G401 (cell line): ENCODE results near the gene NR1H3. TPM values are rescaled to one million over a fixed set of nuclear protein-coding genes. Genes with fewer than 3 reads are reported as not detected.

Experiments
- DNase-seq: peaks from one replicate; pipeline ENCODE4 v3.0.0-alpha.2; 2015; ENCODE audit warnings: low spot score
- in situ Hi-C: cut with HindIII; loops from 2 replicates; pipeline ENCODE4 v1.10.0; 2016; ENCODE audit warnings: low sequenced_read_pairs, mixed read lengths
- total RNA-seq: library from RNA; depleted of rRNA; stranded (reverse); fragments of >200 nt; shearing (Covaris generic); gene quantifications from 2 replicates; pipeline ENCODE4 v1.2.3, GENCODE V29; 2014

The NR1H3 gene
- total RNA-seq, 1 experiment from 2014 or later = 14.1 TPM

GRCh38 chr11:47242596-47243192 lies 15.1 kb upstream of the NR1H3 start:
- in situ Hi-C loops = no loop called here
- DNase-seq = peak; percentile 67

GRCh38 chr11:47243454-47243853 lies 14.3 kb upstream of the NR1H3 start:
- DNase-seq = no peak

GRCh38 chr11:47244448-47245350 lies 13.1 kb upstream of the NR1H3 start:
- no peak for DNase-seq
- in situ Hi-C loops = no loop called here

More at GRCh38 chr11:47243454-47243853, 14.3 kb upstream of the NR1H3 start:
- in situ Hi-C loops = no loop called here

GRCh38 chr11:47245611-47246357 lies 12.0 kb upstream of the NR1H3 start:
- DNase-seq = no peak
- in situ Hi-C loops = no loop called here

- no peak for DNase-seq
- in situ Hi-C loops = no loop called here
Measured at GRCh38 chr11:47247502-47247901, 10.3 kb upstream of the NR1H3 start.

- in situ Hi-C loops = no loop called here
- DNase-seq = no peak
Measured at GRCh38 chr11:47248304-47248663, 9.5 kb upstream of the NR1H3 start.

GRCh38 chr11:47248664-47249377 lies 9.0 kb upstream of the NR1H3 start, which contains the start of gene ACP2:
ACP2 (minus strand) TSS chr11:47248814; CDS start chr11:47248789, 25 bp downstream.
- in situ Hi-C loops = no loop called here

GRCh38 chr11:47249378-47249715 lies 8.4 kb upstream of the NR1H3 start:
- in situ Hi-C loops = no loop called here
- DNase-seq = no peak

More at GRCh38 chr11:47248664-47249377, 9.0 kb upstream of the NR1H3 start, which contains the start of gene ACP2:
- DNase-seq = peak; percentile 91

GRCh38 chr11:47251751-47252150 lies 6.0 kb upstream of the NR1H3 start:
- DNase-seq = no peak
- in situ Hi-C loops = no loop called here

GRCh38 chr11:47253660-47254059 lies 4.1 kb upstream of the NR1H3 start:
- DNase-seq = no peak
- in situ Hi-C loops = no loop called here

GRCh38 chr11:47254386-47254785 lies 3.4 kb upstream of the NR1H3 start:
- DNase-seq = no peak
- in situ Hi-C loops = no loop called here

GRCh38 chr11:47256374-47256773 lies 1.4 kb upstream of the NR1H3 start:
- DNase-seq = no peak
- in situ Hi-C loops = no loop called here

- DNase-seq = no peak
- in situ Hi-C loops = no loop called here
Measured at GRCh38 chr11:47257177-47257516, 649 bp upstream of the NR1H3 start.

- DNase-seq = no peak
- in situ Hi-C loops = no loop called here
Measured at GRCh38 chr11:47258317-47258902, 614 bp downstream of the NR1H3 start.

- peak; percentile 30 for DNase-seq
- in situ Hi-C loops = no loop called here
Measured at GRCh38 chr11:47259232-47259977, 1.6 kb downstream of the NR1H3 start.

GRCh38 chr11:47260366-47260765 lies 2.6 kb downstream of the NR1H3 start:
- in situ Hi-C loops = no loop called here
- DNase-seq = no peak

GRCh38 chr11:47261291-47261800 lies 3.5 kb downstream of the NR1H3 start:
- in situ Hi-C loops = no loop called here
- DNase-seq = no peak

GRCh38 chr11:47264119-47264518 lies 6.3 kb downstream of the NR1H3 start:
- no peak for DNase-seq
- in situ Hi-C loops = no loop called here
